ENCODE data around the gene PTPN14. TPM values are rescaled to one million over a fixed set of nuclear protein-coding genes. Genes with fewer than 3 reads are reported as not detected.

PTPN14 gene
- total RNA-seq, 1 experiment from 2014 or later = 209 TPM

DNA sequence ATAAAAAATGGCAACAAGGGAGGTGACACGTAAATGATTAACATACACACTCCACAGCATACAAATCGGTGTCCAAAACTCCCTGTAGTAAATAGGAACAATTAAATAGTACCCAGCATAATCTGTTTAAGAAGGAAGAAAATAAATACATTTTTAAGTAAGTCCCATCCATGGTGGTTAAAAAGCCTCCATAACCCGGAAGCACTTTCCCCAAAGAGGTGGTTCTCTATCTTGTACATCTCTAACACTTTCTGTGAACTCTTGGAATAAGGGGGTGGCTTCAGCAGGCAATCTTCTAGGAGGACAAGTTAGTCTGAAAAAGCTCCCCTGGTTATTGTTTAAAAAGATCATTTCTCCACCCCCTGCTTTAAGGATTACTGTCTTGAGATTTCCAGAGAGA is 76.9 kb downstream of the PTPN14 start:
- intact Hi-C loops (cut with micrococcal nuclease; ENCODE audit: unreplicated experiment) = no loop called here
- in situ Hi-C loops (cut with HindIII; ENCODE audit: low pct_unique_long_range_greater_than_20kb, low sequenced_read_pairs) = no loop called here

DNA sequence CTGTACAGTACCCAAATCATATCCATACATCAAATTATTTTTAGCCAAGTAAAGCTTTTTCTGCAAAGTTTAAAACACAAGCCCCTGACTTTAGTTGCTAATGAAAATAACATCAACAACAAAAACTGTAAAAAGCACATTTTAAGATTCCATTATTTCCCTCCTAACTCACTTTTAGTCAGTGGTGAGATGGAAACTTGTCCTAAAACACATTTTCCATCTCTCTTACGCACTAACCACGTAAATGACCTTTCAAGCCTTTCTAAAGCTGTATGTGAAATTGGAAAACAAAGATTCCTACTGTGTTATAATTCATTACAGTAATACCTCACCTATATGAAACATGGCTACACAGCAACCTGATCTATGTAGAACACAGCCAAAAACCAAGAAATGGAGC is 77.5 kb downstream of the PTPN14 start:
- CTCF ChIA-PET = interaction anchor here (0.7 kb wide), 1 partner anchor 73 kb away, joined by 3 read pairs; no protein-coding TSS in a partner anchor
- Histone ChIP-seq H3K36me3 (ENCODE audit: control insufficient read depth, insufficient read depth, low read length) (no peaks in the 10 kb centered on the region), H3K4me3 (ENCODE audit: low read depth in 2 of 2, low read length in 2 of 2) (no peak overlapping the region), H3K27me3 (ENCODE audit: control insufficient read depth, insufficient read depth, low read length) (no peaks in the 10 kb centered on the region), H3K9me3 (ENCODE audit: control insufficient read depth, insufficient read depth, low read depth, low read length) (no peaks in the 10 kb centered on the region), H3K4me1 (ENCODE audit: control insufficient read depth, insufficient read depth, low read length) (peaks cover 93% of the 10 kb centered on the region), H3K27ac (ENCODE audit: low read length) (peak overlapping the region; percentile 89)
- intact Hi-C loops (cut with micrococcal nuclease; ENCODE audit: unreplicated experiment) (no loop called here), in situ Hi-C loops (cut with HindIII; ENCODE audit: low pct_unique_long_range_greater_than_20kb, low sequenced_read_pairs) (no loop called here)
- ATAC-seq = no peak
- no TSS peak for BruUV-seq (replicated peaks)
- POLR2A ChIA-PET = interaction anchor here (1.3 kb wide), 1 partner anchor 22 kb away, joined by 10 read pairs; no protein-coding TSS in a partner anchor
- DNase-seq (ENCODE audit: low read depth, low spot score) = no peak
- TF ChIP-seq TCF7L2 (IDR thresholded peaks at IDR 0.05; ENCODE audit: low read depth, low read length) (no peak), POLR2AphosphoS5 (IDR thresholded peaks at IDR 0.05; ENCODE audit: low read depth, low read length) (no peak), SIN3A (IDR thresholded peaks at IDR 0.05; ENCODE audit: borderline replicate concordance, insufficient read depth, low read depth, low read length) (no peak)
- TF ChIP-seq, protein P1, sequence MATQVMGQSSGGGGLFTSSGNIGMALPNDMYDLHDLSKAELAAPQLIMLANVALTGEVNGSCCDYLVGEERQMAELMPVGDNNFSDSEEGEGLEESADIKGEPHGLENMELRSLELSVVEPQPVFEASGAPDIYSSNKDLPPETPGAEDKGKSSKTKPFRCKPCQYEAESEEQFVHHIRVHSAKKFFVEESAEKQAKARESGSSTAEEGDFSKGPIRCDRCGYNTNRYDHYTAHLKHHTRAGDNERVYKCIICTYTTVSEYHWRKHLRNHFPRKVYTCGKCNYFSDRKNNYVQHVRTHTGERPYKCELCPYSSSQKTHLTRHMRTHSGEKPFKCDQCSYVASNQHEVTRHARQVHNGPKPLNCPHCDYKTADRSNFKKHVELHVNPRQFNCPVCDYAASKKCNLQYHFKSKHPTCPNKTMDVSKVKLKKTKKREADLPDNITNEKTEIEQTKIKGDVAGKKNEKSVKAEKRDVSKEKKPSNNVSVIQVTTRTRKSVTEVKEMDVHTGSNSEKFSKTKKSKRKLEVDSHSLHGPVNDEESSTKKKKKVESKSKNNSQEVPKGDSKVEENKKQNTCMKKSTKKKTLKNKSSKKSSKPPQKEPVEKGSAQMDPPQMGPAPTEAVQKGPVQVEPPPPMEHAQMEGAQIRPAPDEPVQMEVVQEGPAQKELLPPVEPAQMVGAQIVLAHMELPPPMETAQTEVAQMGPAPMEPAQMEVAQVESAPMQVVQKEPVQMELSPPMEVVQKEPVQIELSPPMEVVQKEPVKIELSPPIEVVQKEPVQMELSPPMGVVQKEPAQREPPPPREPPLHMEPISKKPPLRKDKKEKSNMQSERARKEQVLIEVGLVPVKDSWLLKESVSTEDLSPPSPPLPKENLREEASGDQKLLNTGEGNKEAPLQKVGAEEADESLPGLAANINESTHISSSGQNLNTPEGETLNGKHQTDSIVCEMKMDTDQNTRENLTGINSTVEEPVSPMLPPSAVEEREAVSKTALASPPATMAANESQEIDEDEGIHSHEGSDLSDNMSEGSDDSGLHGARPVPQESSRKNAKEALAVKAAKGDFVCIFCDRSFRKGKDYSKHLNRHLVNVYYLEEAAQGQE (IDR thresholded peaks at IDR 0.05; ENCODE audit: insufficient read depth in 1 of 2, low read depth in 2 of 2, low read length in 1 of 2) = no peak
- TF ChIP-seq, protein P2, sequence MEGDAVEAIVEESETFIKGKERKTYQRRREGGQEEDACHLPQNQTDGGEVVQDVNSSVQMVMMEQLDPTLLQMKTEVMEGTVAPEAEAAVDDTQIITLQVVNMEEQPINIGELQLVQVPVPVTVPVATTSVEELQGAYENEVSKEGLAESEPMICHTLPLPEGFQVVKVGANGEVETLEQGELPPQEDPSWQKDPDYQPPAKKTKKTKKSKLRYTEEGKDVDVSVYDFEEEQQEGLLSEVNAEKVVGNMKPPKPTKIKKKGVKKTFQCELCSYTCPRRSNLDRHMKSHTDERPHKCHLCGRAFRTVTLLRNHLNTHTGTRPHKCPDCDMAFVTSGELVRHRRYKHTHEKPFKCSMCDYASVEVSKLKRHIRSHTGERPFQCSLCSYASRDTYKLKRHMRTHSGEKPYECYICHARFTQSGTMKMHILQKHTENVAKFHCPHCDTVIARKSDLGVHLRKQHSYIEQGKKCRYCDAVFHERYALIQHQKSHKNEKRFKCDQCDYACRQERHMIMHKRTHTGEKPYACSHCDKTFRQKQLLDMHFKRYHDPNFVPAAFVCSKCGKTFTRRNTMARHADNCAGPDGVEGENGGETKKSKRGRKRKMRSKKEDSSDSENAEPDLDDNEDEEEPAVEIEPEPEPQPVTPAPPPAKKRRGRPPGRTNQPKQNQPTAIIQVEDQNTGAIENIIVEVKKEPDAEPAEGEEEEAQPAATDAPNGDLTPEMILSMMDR (IDR thresholded peaks at IDR 0.05) = no peak

More for the DNA sequence above, 76.9 kb downstream of the PTPN14 start:
- no peak overlapping the region for H3K4me3 ChIP-seq (ENCODE audit: low read depth in 2 of 2, low read length in 2 of 2)
- peaks cover 89% of the 10 kb centered on the region for H3K4me1 ChIP-seq (ENCODE audit: control insufficient read depth, insufficient read depth, low read length)
- no peaks in the 10 kb centered on the region for H3K9me3 ChIP-seq (ENCODE audit: control insufficient read depth, insufficient read depth, low read depth, low read length)
- DNase-seq (ENCODE audit: low read depth, low spot score) (no peak), ATAC-seq (no peak)
- H3K27me3 ChIP-seq (ENCODE audit: control insufficient read depth, insufficient read depth, low read length) = no peaks in the 10 kb centered on the region
- BruUV-seq (replicated peaks) = no TSS peak
- TF ChIP-seq POLR2AphosphoS5 (IDR thresholded peaks at IDR 0.05; ENCODE audit: low read depth, low read length) = no peak
- TF ChIP-seq, protein P1 (IDR thresholded peaks at IDR 0.05; ENCODE audit: insufficient read depth in 1 of 2, low read depth in 2 of 2, low read length in 1 of 2) = no peak
- no peak for TF ChIP-seq TCF7L2 (IDR thresholded peaks at IDR 0.05; ENCODE audit: low read depth, low read length)
- no peak for TF ChIP-seq SIN3A (IDR thresholded peaks at IDR 0.05; ENCODE audit: borderline replicate concordance, insufficient read depth, low read depth, low read length)
- TF ChIP-seq, protein P2 (IDR thresholded peaks at IDR 0.05) = no peak
- no peaks in the 10 kb centered on the region for H3K36me3 ChIP-seq (ENCODE audit: control insufficient read depth, insufficient read depth, low read length)
- POLR2A ChIA-PET = interaction anchor here (0.6 kb wide), 1 partner anchor 10 kb away, joined by 3 read pairs; no protein-coding TSS in a partner anchor
- peak overlapping the region; percentile 89 for H3K27ac ChIP-seq (ENCODE audit: low read length)
- CTCF ChIA-PET = no interaction called here

Measured in Panc1 (cell line).